RWPE1 (cell line): ENCODE data around the gene CDK8.
A peak's percentile ranks its signal among the peaks of the same experiment; 100 is the strongest.
"Not testable (repeated sequence)": the region's sequence is repeated elsewhere in the genome, so short reads cannot be mapped to it uniquely, and the experiment has no call there.

Experiments used
- CTCF ChIA-PET: fragments of 350-600 bp; sonication (Branson Sonifier 250); formaldehyde crosslinking; extraction: SDS; loops from one replicate; lab custom pipeline; 2021; lab: Yijun Ruan, JAX
- POLR2A ChIA-PET: fragments of 400-600 bp; formaldehyde crosslinking; extraction: SDS; loops from one replicate; lab custom pipeline; 2020; ENCODE audit warnings: antibody characterized with exemption; ENCODE audit not compliant: low non-redundant PET; lab: Yijun Ruan, JAX
- DNase-seq: peaks from one replicate; pipeline ENCODE4 v3.0.0; 2012; ENCODE audit warnings: low spot score
- H3K27ac ChIP-seq: fragments of 450-650 bp; 2 replicates; pipeline ENCODE4 v1.5.1; 2017
- TF ChIP-seq, protein P1 (sequence below): fragments of 450-650 bp; conservative IDR thresholded peaks from 2 replicates; pipeline ENCODE4 v1.5.1; 2017; ENCODE audit warnings: low read depth, mild to moderate bottlenecking

The CDK8 gene

DNA sequence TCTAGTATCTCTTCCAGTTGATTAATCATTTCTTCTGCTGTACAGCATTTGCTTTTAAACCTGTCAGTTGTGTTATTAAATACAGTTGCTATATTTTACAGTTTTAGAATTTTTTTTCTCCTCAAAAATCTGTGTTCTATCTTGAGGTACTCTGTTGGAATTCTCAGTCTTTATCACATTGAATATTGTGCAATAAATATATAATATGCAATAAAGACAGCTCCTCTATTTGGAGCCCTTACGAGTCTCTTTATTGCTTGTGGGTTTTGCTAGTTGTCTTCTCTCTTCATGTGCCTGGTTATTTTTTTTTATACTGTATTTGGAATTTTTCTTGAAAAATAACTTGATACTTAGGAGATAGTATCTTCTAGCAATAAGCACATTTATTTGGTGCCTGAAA lies 51.7 kb downstream of the CDK8 start:
- TF ChIP-seq, protein P1, sequence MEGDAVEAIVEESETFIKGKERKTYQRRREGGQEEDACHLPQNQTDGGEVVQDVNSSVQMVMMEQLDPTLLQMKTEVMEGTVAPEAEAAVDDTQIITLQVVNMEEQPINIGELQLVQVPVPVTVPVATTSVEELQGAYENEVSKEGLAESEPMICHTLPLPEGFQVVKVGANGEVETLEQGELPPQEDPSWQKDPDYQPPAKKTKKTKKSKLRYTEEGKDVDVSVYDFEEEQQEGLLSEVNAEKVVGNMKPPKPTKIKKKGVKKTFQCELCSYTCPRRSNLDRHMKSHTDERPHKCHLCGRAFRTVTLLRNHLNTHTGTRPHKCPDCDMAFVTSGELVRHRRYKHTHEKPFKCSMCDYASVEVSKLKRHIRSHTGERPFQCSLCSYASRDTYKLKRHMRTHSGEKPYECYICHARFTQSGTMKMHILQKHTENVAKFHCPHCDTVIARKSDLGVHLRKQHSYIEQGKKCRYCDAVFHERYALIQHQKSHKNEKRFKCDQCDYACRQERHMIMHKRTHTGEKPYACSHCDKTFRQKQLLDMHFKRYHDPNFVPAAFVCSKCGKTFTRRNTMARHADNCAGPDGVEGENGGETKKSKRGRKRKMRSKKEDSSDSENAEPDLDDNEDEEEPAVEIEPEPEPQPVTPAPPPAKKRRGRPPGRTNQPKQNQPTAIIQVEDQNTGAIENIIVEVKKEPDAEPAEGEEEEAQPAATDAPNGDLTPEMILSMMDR, result no peak
- no peak for DNase-seq
- POLR2A ChIA-PET, result no interaction called here
- H3K27ac ChIP-seq, result no peak overlapping the region
- CTCF ChIA-PET, result interaction anchor here (0.7 kb wide), 1 partner anchor 159 kb away, joined by 3 read pairs; no protein-coding TSS in a partner anchor

DNA sequence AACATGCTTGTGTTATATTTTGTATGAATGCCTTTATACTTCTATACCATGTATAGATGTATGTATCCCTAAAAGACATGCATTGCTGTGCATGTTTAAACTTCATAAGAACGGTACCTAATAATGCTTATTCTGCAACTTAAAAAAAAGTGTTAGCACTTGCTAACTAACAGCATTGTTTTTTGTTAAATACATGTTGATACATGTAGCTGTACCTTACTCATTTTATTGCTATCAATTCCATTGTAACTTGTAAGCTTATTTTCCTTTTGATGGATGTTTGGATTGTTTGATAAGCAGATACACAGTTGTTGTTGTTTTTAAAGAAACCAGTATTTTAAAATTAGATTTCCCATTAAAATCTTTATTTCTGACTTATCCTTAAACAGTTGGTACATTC lies 53.8 kb downstream of the CDK8 start:
- ChIA-PET CTCF (no interaction called here), POLR2A (no interaction called here)
- TF ChIP-seq, protein P1, result no peak
- no peak overlapping the region for H3K27ac ChIP-seq
- DNase-seq, result peak; percentile 40

DNA sequence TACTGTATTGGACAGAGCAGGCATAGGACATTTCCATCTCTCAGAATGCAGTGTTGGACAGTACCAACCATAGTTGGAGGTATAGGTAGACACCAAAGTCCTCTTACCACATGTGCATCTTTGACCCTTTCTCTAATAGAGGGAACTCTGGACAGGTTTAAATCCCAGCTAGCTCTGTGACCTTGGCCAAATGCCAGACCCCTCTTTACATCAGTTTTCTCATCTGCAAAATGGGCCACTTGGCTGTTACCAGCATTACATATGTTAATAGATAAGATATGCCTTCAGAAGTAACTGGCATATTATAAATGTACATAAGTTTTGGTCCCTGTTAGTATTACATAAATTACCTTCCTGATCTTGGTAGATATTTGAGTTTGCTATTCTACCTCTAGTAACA lies 54.3 kb downstream of the CDK8 start:
- ChIA-PET POLR2A (no interaction called here), CTCF (no interaction called here)
- DNase-seq, result no peak
- TF ChIP-seq, protein P1, result no peak
- H3K27ac ChIP-seq, result no peak overlapping the region

DNA sequence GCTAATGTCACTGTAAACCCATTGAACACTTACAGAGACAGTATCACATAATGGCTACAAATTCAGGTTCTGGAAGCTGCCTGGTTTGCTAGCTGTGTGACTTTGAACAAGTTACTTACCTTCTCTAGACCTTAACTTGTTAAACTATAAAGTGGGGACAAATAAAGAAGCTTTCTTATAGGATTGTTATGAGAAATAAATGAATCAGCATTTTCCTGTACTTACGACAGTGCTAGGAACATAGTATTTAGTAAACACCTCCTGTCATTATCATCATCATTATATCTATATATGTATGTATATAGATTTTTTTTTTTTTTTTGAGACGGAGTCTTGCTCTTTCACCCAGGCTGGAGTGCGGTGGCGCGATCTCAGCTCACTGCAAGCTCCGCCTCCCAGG lies 54.9 kb downstream of the CDK8 start:
- ChIA-PET POLR2A (no interaction called here), CTCF (interaction anchor here (0.6 kb wide), 1 partner anchor 296 kb away, joined by 4 read pairs; no protein-coding TSS in a partner anchor)
- DNase-seq, result no peak
- TF ChIP-seq, protein P1, result no peak
- H3K27ac ChIP-seq, result no peak overlapping the region

DNA sequence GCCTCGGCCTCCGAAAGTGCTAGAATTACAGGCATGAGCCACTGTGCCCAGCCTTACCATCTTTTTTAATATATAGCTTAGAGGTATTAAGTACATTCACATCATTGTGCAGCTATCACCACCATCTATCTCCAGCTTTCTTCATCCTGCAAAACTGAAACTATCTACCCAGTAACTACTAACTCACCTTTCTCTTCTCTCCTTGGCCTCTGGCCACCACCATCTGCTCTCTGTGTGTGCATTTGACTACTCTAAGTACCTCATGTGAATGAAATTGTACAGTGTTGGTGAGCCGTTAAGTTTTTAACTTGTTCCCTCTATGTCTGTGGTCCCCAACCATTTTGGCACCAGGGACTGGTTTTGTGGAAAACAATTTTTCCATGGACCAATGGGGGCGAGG lies 56.1 kb downstream of the CDK8 start:
- ChIA-PET CTCF (interaction anchor here (0.6 kb wide), 1 partner anchor 10 kb away, joined by 3 read pairs; no protein-coding TSS in a partner anchor), POLR2A (no interaction called here)
- H3K27ac ChIP-seq, result no peak overlapping the region
- TF ChIP-seq, protein P1, result no peak
- DNase-seq, result no peak

DNA sequence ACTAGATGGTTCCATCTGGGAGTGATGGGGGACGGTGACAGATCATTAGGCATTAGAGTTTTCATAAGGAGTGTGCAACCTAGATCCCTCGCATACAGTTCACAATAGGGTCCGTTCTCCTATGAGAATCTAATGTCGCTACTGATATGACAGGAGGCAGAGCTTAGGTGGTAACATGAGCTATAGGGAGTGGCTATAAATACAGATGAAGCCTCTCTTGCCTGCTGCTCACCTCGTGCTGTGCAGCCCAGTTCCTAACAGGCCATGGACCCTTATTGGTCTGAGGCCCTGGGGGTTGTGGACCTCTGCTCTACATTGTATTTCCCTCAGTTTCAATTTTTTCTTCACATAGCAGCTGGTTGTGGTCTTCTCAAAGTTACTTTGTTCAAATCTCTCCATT lies 56.5 kb downstream of the CDK8 start:
- H3K27ac ChIP-seq, result no peak overlapping the region
- ChIA-PET POLR2A (no interaction called here), CTCF (interaction anchor here (0.6 kb wide), 1 partner anchor 10 kb away, joined by 3 read pairs; no protein-coding TSS in a partner anchor)
- TF ChIP-seq, protein P1, result no peak
- DNase-seq, result no peak

DNA sequence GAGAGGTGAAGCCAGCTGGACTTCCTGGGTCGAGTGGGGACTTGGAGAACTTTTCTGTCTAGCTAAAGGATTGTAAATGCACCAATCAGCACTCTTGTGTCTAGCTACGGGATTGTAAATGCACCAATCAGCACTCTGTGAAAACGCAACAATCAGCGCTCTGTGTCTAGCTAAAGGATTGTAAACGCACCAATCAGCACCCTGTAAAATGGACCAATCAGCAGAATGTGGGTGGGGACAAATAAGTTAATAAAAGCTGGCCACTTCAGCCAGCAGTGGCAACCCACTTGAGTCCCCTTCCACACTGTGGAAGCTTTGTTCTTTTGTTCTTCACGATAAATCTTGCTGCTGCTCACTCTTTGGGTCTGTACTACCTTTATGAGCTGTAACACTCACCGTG lies 58.1 kb downstream of the CDK8 start:
- DNase-seq, H3K27ac ChIP-seq, CTCF ChIA-PET, POLR2A ChIA-PET: not testable (repeated sequence)

DNA sequence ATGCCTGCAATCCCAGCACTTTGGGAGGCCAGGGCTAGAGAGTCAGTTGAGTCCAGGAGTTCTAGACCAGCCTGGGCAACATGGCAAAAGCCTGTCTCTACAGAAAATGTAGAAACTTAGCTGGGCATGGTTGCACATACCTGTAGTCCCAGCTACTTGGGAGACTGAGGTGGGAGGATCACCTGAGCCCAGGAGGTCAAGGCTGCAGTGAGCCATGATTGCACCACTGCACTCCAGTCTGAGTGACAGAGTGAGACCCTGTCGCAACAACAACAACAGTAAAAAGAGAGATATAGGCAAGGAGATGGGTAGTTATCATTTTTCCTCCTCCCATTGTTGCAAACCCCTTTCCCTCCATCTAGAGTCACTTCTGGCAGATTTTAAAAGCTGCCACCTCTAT lies 62.2 kb downstream of the CDK8 start:
- CTCF ChIA-PET, H3K27ac ChIP-seq, POLR2A ChIA-PET, DNase-seq: not testable (repeated sequence)
